Esophagus squamous epithelium (tissue), 5 donors: ENCODE measurements around the gene OTOP1. TPM values are rescaled to one million over a fixed set of nuclear protein-coding genes. Genes with fewer than 3 reads are reported as not detected.

ENCODE experiments used
- DNase-seq: peaks from one replicate; lab custom pipeline; 2025; lab: John Stamatoyannopoulos, UW
- H3K27ac ChIP-seq, 4 donors: fragments of 200-600 bp; sonication (generic); one replicate each; pipeline ENCODE4 v1.5.1; 2016 to 2019; ENCODE audit warnings: mild to moderate bottlenecking in 1 of 4
- H3K27me3 ChIP-seq, 4 donors: fragments of 200-600 bp; sonication (generic); 1 replicate in 3 of 4; 2 replicates in 1 of 4; pipeline versions ENCODE4 v1.5.1 to v1.6.0; 2017 to 2021; ENCODE audit warnings: antibody characterized with exemption in 1 of 4
- H3K36me3 ChIP-seq, 3 donors: fragments of 200-600 bp; sonication (generic); one replicate each; pipeline ENCODE4 v1.5.1; 2016 to 2019
- H3K4me1 ChIP-seq, 3 donors: fragments of 200-600 bp; sonication (generic); one replicate each; pipeline ENCODE4 v1.5.1; 2017 to 2019
- H3K4me3 ChIP-seq, 4 donors: fragments of 200-600 bp; sonication (generic); 1 replicate in 3 of 4; 2 replicates in 1 of 4; pipeline ENCODE4 v1.5.1; 2016 to 2019; ENCODE audit warnings: mild to moderate bottlenecking in 2 of 4, moderate library complexity in 1 of 4
- H3K9me3 ChIP-seq, 3 donors: fragments of 200-600 bp; sonication (generic); one replicate each; pipeline ENCODE4 v1.5.1; 2016 to 2019
- POLR2A ChIP-seq, 4 donors: fragments of 450-650 bp; IDR thresholded peaks; one replicate each; pipeline ENCODE4 v1.6.1; 2017; ENCODE audit warnings: antibody characterized with exemption in 4 of 4, mild to moderate bottlenecking in 4 of 4, moderate library complexity in 3 of 4
- WGBS, 2 donors: methylation state at CpG; one replicate each; pipeline ENCODE4 v1.1.5; 2018; 5-methylcytosine and 5-hydroxymethylcytosine counted together
- intact Hi-C: fragments of 100-400 bp; cut with DNase I; formaldehyde crosslinking; loops from one replicate; pipeline ENCODE4 v1.15.0; 2022
- total RNA-seq, 4 donors: library from RNA; depleted of rRNA; stranded (reverse); fragments of >200 nt; gene quantifications; one replicate each; pipeline ENCODE4 v1.1.0, GENCODE V29; 2016
- TF ChIP-seq, protein P1 (sequence below), 6 experiments: fragments of 450-650 bp in 4 of 6; fragments of 200-600 bp in 2 of 6; sonication (generic) in 2 of 6; IDR thresholded peaks; one replicate each; pipeline ENCODE4 v1.5.1; 2016 to 2019; ENCODE audit warnings: antibody characterized with exemption in 6 of 6, mild to moderate bottlenecking in 4 of 6, moderate library complexity in 4 of 6
- donor health status: DM: yes; HTN: yes; CAD: no.

The OTOP1 gene
- total RNA-seq, 4 donors from 2014 or later: 0.19 to 0.53 (median 0.34) TPM; not detected in 1

DNA sequence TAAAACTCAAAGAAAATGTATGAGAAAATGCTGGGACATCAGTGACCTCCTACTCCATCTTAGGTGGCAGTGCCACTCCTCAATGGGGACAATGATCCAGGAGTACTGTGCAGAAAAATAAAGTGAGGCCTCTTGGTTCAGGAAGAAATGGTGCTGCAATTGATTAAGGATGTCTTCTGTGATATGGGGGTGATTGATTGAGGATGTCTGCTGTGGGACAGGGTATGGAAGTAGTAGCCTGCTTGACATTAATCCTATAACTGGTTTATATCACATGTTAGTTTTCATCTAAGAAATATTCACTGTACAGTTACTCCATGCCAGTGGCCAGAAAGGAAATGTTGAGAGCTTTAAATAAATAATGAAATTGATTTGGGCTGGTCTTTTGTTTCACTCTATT, 20.5 kb downstream of the OTOP1 start:
- no peak overlapping the region for H3K4me3 ChIP-seq
- no peak overlapping the region for H3K27ac ChIP-seq
- H3K9me3 ChIP-seq: no peaks in the 10 kb centered on the region
- TF ChIP-seq POLR2A (IDR thresholded peaks at IDR 0.05): no peak
- TF ChIP-seq, protein P1, sequence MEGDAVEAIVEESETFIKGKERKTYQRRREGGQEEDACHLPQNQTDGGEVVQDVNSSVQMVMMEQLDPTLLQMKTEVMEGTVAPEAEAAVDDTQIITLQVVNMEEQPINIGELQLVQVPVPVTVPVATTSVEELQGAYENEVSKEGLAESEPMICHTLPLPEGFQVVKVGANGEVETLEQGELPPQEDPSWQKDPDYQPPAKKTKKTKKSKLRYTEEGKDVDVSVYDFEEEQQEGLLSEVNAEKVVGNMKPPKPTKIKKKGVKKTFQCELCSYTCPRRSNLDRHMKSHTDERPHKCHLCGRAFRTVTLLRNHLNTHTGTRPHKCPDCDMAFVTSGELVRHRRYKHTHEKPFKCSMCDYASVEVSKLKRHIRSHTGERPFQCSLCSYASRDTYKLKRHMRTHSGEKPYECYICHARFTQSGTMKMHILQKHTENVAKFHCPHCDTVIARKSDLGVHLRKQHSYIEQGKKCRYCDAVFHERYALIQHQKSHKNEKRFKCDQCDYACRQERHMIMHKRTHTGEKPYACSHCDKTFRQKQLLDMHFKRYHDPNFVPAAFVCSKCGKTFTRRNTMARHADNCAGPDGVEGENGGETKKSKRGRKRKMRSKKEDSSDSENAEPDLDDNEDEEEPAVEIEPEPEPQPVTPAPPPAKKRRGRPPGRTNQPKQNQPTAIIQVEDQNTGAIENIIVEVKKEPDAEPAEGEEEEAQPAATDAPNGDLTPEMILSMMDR (IDR thresholded peaks at IDR 0.05): no peak
- no peaks in the 10 kb centered on the region for H3K36me3 ChIP-seq
- peaks cover 0 to 39% (median 0%) of the 10 kb centered on the region in 4 donors for H3K27me3 ChIP-seq
- intact Hi-C loops: no loop called here
- peaks cover 6 to 31% (median 8%) of the 10 kb centered on the region in 3 donors for H3K4me1 ChIP-seq
- no peak for DNase-seq

DNA sequence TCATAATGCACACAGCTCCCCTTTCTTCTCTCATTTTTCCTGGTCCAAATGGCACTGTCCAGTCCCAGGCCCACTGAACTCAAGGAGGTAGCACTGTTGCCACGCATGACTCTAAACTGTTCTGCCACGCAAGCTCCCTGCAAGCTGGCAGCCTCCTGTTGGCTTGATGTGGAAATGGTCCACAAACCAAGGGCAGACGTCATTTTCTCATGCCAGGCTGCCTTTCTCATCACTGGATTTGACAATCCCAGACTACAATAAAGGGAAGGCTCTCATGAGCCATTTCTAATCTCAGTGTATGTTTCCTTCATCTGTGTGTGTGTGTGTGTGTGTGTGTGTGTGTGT, 22.4 kb downstream of the OTOP1 start:
- Histone ChIP-seq H3K27ac (peak overlapping the region in 2 of 4 donors; percentile 69 to 77), H3K27me3 (peaks cover 0 to 25% (median 0%) of the 10 kb centered on the region in 4 donors), H3K4me1 (peaks cover 6 to 31% (median 8%) of the 10 kb centered on the region in 3 donors), H3K9me3 (no peaks in the 10 kb centered on the region), H3K4me3 (no peak overlapping the region), H3K36me3 (no peaks in the 10 kb centered on the region)
- intact Hi-C loops: no loop called here
- 38 to 68% methylated on average over 3 of the region's 3 CpGs for WGBS, 2 donors
- TF ChIP-seq POLR2A (IDR thresholded peaks at IDR 0.05): no peak
- TF ChIP-seq, protein P1 (IDR thresholded peaks at IDR 0.05): peak in 1 of 6 experiments; percentile 6
- no peak for DNase-seq

- intact Hi-C loops: no loop called here
- Histone ChIP-seq H3K27ac (peak overlapping the region; percentile 42 to 77 (median 64)), H3K9me3 (no peaks in the 10 kb centered on the region), H3K4me1 (peaks cover 6 to 31% (median 8%) of the 10 kb centered on the region in 3 donors), H3K36me3 (no peaks in the 10 kb centered on the region), H3K27me3 (peaks cover 0 to 24% (median 0%) of the 10 kb centered on the region in 4 donors), H3K4me3 (no peak overlapping the region)
- no peak for TF ChIP-seq POLR2A (IDR thresholded peaks at IDR 0.05)
- TF ChIP-seq, protein P1 (IDR thresholded peaks at IDR 0.05): no peak
- no peak for DNase-seq
- 29 to 46% methylated on average over 10 of the region's 10 CpGs for WGBS, 2 donors
Observed at GRCh38 chr4:4203688-4204400, 22.9 kb downstream of the OTOP1 start.

- peak overlapping the region in 2 of 4 donors; percentile 69 to 77 for H3K27ac ChIP-seq
- DNase-seq: no peak
- H3K36me3 ChIP-seq: no peaks in the 10 kb centered on the region
- WGBS, 2 donors: 23% methylated on average over 2 of the region's 4 CpGs; no CpG with 5 or more reads in 1 of the 2 donors
- TF ChIP-seq, protein P1 (IDR thresholded peaks at IDR 0.05): no peak
- TF ChIP-seq POLR2A (IDR thresholded peaks at IDR 0.05): no peak
- no peak overlapping the region for H3K4me3 ChIP-seq
- H3K9me3 ChIP-seq: no peaks in the 10 kb centered on the region
- peaks cover 6 to 31% (median 8%) of the 10 kb centered on the region in 3 donors for H3K4me1 ChIP-seq
- peaks cover 0 to 17% (median 0%) of the 10 kb centered on the region in 4 donors for H3K27me3 ChIP-seq
- intact Hi-C loops: no loop called here
Observed at GRCh38 chr4:4202510-4202909, 24.2 kb downstream of the OTOP1 start.

GRCh38 chr4:4200624-4201023, 26.1 kb downstream of the OTOP1 start:
- Histone ChIP-seq H3K4me1 (peaks cover 6 to 31% (median 8%) of the 10 kb centered on the region in 3 donors), H3K27ac (no peak overlapping the region), H3K27me3 (peaks cover 0 to 26% (median 0%) of the 10 kb centered on the region in 4 donors), H3K9me3 (no peaks in the 10 kb centered on the region), H3K4me3 (no peak overlapping the region), H3K36me3 (no peaks in the 10 kb centered on the region)
- TF ChIP-seq, protein P1 (IDR thresholded peaks at IDR 0.05): no peak
- TF ChIP-seq POLR2A (IDR thresholded peaks at IDR 0.05): no peak
- WGBS, 2 donors: 50% methylated on average over 3 of the region's 4 CpGs; no CpG with 5 or more reads in 1 of the 2 donors
- intact Hi-C loops: no loop called here
- no peak for DNase-seq
